Activated T-cell treated with anti-CD3 and anti-CD28 coated beads for 4 hours (primary cell): ENCODE measurements around the gene OIP5.
"Not testable (repeated sequence)": the region's sequence is repeated elsewhere in the genome, so short reads cannot be mapped to it uniquely, and the experiment has no call there.

Source experiments
- DNase-seq: peaks from one replicate; pipeline ENCODE4 v3.0.0-alpha.2; 2020

Gene OIP5

GRCh38 chr15:41332194-41333025 lies at the start of gene OIP5, which contains the start of gene NUSAP1:
TSS of gene OIP5 (minus strand) at chr15:41332591. CDS start at chr15:41332561, 30 bp downstream.
TSS of gene NUSAP1 (plus strand) at chr15:41332881. CDS start at chr15:41332958, 77 bp downstream.
- DNase-seq = peak; percentile 97

DNA sequence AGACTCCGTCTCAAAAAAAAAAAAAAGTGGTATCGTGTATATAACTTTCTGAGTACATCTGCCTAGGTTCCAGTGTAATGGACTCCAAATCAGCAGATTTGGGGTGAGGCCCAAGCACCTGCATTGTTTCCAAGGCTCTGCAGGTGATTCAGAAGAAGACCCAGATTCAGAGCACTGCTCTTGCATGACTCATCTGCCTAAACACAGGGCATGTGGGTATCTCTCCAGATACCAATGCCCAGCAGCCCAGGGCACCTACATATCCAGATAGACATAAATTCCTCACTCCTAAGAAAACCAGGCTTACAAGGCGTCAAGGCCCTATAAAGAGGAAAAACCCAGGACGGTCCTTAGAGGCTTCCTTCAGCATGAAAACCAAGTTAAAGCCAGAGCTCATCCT lies 45.6 kb upstream of the OIP5 start:
- no peak for DNase-seq

DNA sequence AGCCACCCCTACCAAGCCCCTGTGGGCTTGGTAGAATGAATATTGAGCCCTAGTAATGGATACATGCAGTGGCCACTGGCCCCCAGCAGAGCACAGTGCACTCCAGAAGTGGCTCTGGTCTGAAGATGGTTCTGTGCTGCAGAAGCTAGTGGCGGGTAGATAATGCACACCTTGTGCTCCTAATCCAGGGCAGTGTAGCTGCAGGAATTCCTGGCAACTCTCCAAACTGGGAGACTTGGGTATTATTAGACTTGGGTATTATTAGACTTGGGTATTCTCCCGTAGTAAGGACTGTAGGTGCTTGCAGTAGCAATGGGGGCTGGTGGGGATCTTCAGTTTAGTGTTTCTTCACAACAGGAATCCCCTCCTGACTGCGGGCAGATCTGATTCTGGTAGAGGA lies 35.0 kb upstream of the OIP5 start:
- no peak for DNase-seq

DNA sequence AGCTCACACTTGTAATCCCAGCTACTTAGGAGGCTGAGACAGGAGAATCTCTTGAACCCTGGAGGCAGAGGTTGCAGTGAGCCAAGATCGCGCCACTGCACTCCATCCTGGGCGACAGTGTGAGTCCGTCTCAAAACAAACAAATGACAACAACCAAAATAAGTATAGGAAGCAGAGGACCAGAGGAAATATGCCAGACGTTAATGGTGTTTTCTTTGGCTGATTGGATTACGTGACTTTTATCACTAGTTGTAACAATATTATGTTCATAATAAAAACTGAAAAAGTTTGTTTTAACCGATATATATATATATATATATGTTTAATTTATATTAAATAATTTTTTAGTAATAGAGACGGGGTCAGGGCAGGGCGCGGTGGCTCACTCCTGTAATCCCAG lies 22.0 kb upstream of the OIP5 start:
- no peak for DNase-seq

GRCh38 chr15:41350057-41350717 lies 17.8 kb upstream of the OIP5 start:
- DNase-seq = no peak

- no peak for DNase-seq
These were observed 14.8 kb upstream of the OIP5 start for GRCh38 chr15:41347236-41347635.

DNA sequence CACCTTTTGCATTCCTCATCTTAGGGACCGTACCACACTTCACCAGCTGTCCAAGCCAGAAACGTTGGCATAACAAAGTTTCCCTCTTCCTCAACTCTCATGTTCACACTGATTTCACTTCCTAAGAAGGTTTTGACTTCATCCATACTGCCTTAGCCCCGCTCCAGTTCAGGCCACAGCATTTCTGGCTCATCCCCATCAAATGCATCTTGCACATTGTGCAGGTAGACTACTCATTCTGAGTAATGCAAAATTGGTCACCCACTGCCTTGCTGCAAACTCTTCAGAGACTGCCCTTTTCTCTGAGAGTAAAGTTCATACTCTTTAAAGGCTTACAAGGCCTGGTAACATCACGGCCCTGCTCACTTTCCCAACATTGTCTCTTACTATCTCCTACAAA lies 9.1 kb upstream of the OIP5 start:
- no peak for DNase-seq

DNA sequence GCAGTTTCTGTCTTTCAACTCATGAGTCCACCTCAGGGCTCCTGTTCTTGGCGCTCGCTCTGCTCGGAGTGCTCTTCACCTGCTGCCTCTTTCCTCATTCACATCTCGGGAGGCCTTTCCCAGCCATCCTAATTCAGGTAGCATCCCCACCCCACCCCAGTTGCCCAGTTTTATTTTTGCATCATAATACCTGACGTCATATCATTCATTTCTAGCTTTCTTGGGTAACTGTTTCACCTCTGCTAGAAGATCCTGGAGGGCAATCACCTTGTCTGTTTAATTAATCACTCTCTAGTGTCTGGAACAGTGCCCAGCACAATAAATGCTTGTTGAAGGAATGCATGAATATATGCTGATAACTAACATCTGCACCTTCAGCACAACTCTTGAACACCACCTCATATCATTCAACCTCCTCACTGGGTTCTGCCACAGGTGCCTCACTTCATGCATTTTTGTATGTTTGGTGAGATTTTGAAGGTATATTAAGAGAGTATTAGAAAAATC lies 7.9 kb upstream of the OIP5 start:
- DNase-seq = no peak

DNA sequence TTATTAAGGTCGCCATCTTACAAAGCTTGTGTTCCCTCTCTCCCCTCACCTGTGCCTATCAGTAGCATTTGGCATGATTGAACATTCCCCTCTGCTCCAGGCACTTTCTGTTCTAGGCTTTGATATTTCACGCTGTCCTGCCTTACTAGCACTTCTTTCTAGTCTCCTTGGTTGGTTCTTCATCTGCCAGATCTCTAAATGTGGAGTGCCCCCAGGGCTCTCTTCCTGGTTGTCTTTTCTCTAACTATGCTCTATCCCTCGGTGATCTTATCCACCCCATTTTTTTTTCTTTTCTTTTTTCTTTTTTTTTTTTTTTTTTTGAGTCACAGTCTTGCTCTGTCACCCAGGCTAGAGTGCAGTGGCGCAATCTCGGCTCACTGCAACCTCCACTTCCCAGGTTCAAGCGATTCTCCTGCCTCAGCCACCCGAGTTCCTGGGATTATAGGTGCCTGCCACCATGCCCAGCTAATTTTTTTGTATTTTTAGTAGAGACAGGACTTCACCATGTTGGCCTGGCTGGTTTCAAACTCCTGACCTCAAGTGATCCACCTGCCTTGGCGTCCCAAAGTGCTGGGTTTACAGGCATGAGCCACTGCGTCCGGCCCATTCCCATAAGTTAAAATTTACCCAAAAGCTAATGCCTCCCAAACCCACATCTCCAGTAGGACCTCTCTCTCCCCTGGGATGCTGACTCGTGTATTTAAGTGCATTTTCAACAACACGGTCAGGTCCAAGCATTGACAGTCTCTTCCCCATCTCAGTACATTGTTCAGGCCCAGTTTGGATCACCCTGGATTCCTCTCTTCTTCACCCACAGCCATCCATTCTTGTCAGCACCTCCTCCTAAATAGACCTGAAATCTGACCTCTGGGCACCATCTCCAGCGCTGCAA lies 5.5 kb upstream of the OIP5 start:
- DNase-seq = no peak

GRCh38 chr15:41337047-41337446 lies 4.7 kb upstream of the OIP5 start:
- no peak for DNase-seq

- no peak for DNase-seq
These were observed 4.2 kb upstream of the OIP5 start for GRCh38 chr15:41336549-41336948.

DNA sequence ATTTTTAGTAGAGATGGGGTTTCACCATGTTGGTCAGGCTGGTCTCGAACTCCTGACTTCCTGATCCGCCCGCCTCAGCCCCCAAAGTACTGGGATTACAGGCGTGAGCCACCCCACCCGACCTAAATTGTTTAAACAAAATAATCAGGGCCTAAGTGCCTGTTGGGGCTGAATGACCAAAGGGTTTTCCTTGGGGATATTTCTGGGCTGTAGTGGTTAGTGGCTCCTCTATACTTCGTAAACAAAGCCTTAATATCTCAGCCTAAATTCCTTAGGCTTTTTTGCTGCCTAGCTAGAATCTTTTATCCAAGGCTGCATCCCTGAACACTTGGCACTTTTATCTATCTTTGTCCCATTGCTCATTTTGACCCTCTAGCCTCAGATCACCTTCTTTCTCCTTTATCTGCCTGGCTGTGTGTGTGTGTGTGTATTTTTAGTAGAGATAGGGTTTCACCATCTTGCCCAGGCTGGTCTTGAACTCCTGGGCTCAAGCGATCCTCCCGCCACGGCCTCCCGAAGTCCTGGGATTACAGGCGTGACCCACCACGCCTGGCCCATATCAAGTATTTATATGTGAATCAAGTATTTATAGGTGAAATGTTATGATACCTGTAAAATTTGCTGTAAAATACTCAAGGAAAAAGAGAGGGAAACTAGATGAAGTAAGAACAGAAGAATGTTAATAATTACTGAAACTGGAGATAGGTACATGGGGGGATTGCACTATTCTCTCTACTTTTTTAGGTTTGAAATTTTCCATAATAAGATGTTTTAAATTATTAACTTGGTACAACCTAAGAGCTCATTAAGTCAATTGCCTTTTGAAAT lies 2.1 kb upstream of the OIP5 start:
- DNase-seq = no peak

- no peak for DNase-seq
These were observed 703 bp upstream of the OIP5 start for GRCh38 chr15:41333026-41333562.

GRCh38 chr15:41331833-41332193 lies 578 bp downstream of the OIP5 start:
- DNase-seq = no peak

- no peak for DNase-seq
These were observed 1.1 kb downstream of the OIP5 start for GRCh38 chr15:41331281-41331680.

GRCh38 chr15:41323611-41324010 lies 8.8 kb downstream of the OIP5 start:
- no peak for DNase-seq

DNA sequence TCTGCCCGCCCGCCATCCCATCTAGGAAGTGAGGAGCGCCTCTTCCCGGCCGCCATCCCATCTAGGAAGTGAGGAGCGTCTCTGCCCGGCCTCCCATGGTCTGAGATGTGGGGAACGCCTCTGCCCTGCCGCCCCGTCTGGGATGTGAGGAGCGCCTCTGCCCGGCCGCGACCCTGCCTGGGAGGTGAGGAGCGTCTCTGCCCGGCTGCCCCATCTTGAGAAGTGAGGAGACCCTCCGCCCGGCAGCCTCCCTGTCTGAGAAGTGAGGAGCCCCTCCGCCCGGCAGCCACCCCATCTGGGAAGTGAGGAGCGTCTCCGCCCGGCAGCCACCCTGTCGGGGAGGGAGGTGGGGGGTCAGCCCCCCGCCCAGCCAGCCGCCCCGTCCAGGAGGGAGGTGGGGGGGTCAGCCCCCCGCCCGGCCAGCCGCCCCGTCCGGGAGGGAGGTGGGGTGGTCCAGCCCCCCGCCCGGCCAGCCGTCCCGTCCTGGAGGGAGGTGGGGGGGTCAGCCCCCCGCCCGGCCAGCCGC lies 11.5 kb downstream of the OIP5 start:
- DNase-seq = not testable (repeated sequence)

DNA sequence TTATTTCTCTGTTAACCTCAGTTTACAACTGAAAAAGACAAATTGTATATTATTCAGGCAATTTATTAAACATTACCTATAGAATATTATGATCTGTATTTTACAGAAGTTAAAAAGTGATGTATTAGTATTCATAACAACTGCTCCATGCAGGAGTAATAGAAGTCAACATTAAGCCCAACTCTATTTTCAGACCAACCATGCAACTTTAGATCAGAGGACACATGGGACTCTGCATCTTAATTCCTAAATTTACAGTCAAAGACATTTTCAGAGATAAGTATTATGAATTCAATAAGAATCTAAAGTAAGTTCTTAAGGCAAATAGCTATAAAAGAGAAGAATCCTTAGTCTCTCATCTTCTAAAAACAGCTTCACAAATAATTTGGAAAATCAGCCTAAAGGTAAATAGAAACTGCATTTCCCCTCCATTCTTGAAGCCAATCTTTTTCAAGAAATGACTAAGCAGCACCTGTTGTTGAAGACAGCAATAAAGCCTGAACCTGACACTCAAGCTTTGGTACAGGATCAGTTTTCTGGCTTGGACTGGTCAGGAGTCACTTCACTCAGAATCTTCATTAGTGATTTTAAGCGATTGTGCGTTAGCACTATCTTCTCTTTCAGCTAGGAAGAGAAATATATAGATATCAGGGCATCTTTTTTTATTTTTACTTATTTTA lies 23.0 kb downstream of the OIP5 start:
- DNase-seq = no peak

DNA sequence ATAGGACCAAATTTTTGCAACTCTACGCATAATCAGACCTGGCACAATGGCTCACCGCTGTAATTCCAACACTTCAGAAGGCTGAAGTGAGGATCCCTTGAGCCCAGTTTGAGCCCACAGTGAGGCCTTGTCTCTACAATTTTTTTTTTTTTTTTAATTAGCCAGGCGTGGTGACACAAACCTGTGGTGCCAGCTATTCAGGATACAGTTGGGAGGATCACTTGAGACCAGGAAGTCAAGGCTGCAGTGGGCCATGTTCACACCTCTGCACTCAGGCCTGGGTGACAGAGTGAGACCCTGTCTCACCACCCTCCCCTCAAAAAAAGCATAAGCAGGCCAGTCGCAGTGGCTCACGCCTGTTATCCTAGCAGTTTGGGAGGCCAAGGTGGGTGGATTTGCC lies 24.7 kb downstream of the OIP5 start:
- no peak for DNase-seq

GRCh38 chr15:41304149-41304770 lies 28.1 kb downstream of the OIP5 start:
- DNase-seq = no peak

- no peak for DNase-seq
These were observed 30.8 kb downstream of the OIP5 start for GRCh38 chr15:41301587-41301986.
